AG04450 (cell line): ENCODE data around the gene PIM3. TPM values are rescaled to one million over a fixed set of nuclear protein-coding genes. Genes with fewer than 3 reads are reported as not detected.

Source experiments
- CTCF ChIA-PET: fragments of 300-600, 350-600 bp; formaldehyde crosslinking; extraction: SDS; loops from one replicate; lab custom pipeline; 2022; ENCODE audit warnings: antibody characterized with exemption, inconsistent platforms; lab: Charles Lee
- POLR2A ChIA-PET: fragments of 350-600 bp; formaldehyde crosslinking; extraction: SDS; loops from one replicate; lab custom pipeline; 2021; ENCODE audit warnings: antibody characterized with exemption, inconsistent platforms; lab: Yijun Ruan, JAX
- DNase-seq: peaks from one replicate; pipeline ENCODE4 v3.0.0-alpha.2; 2011; ENCODE audit warnings: low read depth, low spot score
- H3K27ac ChIP-seq: one replicate; pipeline ENCODE4 v1.5.1; 2012; ENCODE audit warnings: low read depth, low read length, control low read depth
- H3K27me3 ChIP-seq: one replicate; pipeline ENCODE4 v1.6.0; 2012; ENCODE audit warnings: low read length; ENCODE audit not compliant: control insufficient read depth, insufficient read depth
- H3K4me3 ChIP-seq: 2 replicates; pipeline ENCODE4 v1.5.1; 2011; ENCODE audit warnings: mild to moderate bottlenecking, low read depth, low read length, control low read depth
- H3K9me3 ChIP-seq: 2 replicates; pipeline ENCODE4 v1.5.1; 2012; ENCODE audit warnings: low read length; ENCODE audit not compliant: control insufficient read depth, insufficient read depth
- polyA plus RNA-seq: library from polyadenylated mRNA; depleted of rRNA; stranded (reverse); fragments of >200 nt; gene quantifications from 2 replicates; pipeline ENCODE4 v1.2.3, GENCODE V29; 2011
- TF ChIP-seq, protein P1 (sequence below): IDR thresholded peaks from 2 replicates; pipeline ENCODE4 v1.5.1; 2011; ENCODE audit warnings: low read depth, low read length, control low read depth, inconsistent platforms

Gene PIM3
- polyA plus RNA-seq, 1 experiment: 6.1 TPM

DNA sequence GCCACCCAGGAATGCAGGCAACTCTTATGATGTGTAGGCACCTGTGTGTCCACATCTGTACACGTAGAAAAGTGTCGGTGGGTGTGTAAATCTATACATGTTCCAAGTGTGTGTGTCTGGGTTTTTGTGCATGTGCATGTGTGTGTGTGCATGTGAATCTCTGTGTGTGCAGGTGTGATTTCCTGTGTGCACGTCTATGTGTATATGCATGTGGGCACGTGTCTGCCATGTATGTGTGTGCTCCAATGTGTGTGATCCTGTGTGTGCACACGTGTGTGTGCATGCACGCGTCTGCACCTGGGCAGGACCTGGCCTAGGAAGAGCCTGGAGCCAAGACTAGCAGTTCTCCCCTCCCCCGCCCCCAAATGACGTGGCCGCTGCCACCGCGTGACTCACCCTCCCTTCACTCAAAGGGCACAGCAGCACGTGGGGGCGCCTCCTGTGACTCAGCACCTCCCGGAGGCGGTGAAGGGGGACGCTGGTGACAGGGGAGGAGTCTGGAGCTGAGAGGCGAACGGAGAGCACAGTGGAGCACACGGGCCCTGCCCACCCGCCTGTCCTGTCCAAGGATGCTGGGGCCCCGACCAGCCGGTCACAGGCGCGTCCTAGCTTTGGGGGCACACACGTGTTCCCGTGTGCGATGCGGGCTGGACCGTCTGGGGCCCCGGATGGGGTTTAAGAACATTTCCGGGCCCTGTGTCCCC lies 10.1 kb downstream of the PIM3 start:
- Histone ChIP-seq H3K4me3 (peak overlapping the region; percentile 55), H3K27me3 (no peaks in the 10 kb centered on the region), H3K9me3 (peaks cover 3% of the 10 kb centered on the region; the same call in 1 of the 2 replicates), H3K27ac (peak overlapping the region; percentile 92)
- TF ChIP-seq, protein P1, sequence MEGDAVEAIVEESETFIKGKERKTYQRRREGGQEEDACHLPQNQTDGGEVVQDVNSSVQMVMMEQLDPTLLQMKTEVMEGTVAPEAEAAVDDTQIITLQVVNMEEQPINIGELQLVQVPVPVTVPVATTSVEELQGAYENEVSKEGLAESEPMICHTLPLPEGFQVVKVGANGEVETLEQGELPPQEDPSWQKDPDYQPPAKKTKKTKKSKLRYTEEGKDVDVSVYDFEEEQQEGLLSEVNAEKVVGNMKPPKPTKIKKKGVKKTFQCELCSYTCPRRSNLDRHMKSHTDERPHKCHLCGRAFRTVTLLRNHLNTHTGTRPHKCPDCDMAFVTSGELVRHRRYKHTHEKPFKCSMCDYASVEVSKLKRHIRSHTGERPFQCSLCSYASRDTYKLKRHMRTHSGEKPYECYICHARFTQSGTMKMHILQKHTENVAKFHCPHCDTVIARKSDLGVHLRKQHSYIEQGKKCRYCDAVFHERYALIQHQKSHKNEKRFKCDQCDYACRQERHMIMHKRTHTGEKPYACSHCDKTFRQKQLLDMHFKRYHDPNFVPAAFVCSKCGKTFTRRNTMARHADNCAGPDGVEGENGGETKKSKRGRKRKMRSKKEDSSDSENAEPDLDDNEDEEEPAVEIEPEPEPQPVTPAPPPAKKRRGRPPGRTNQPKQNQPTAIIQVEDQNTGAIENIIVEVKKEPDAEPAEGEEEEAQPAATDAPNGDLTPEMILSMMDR: no peak
- DNase-seq: peak; percentile 80
- ChIA-PET CTCF (no interaction called here), POLR2A (interaction anchor here (0.6 to 1.0 kb wide), 3 partner anchors 9 to 34 kb away, joined by 3 to 12 read pairs (median 4); no protein-coding TSS in a partner anchor)

DNA sequence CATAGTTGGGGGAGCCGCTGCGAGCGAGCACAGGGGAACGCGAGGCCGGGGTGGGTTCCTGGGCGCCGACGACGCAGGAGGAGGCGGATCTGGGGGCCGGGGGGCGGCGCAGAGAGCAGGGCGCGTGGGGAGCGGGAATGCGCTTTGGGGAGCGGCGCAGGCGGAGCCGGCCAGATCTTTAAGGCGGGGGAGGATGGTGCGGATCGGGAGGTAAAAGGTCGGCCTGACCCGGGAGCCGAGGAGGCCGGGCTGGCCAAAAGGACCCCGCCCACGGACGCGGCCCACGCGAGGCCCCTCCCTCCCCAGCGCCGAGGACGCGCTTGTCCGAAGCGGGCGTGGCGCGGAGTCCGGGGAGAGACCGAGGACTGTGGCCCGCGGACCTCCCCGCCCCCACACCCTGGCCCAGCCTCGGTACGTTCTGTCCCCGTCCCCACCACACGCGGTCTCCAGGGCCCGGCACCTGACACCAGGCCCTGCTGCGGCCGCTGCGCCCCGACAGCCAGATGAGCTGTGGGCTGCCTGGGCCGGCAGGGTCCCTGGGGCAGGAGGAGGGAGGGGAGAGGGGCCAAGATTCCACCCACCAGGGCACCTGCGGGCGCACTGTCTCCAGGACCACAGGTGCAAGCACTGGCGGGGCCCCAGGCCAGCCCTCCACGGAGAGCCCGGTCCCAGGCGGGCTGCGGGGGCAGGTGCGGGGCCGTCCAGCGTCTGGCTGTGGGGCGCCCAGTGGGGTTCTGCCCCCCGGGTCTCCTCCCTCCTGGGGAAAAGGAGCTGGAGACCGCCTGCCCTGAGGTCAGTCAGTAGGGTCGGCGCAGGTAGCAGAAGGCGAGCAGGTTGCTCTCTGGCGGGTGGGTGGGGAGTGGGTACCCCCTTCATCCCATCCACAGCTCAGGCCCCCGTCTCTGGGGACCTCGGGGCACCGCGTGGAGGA lies 10.9 kb downstream of the PIM3 start:
- CTCF ChIA-PET: no interaction called here
- POLR2A ChIA-PET: interaction anchor here (0.6 to 1.0 kb wide), 5 partner anchors 9 to 181 kb away, joined by 3 to 12 read pairs (median 4); no protein-coding TSS in a partner anchor
- TF ChIP-seq, protein P1: no peak
- H3K27ac ChIP-seq: peak overlapping the region; percentile 92
- peaks cover 3% of the 10 kb centered on the region; the same call in 1 of the 2 replicates for H3K9me3 ChIP-seq
- H3K4me3 ChIP-seq: peak overlapping the region; percentile 55
- H3K27me3 ChIP-seq: no peaks in the 10 kb centered on the region
- no peak for DNase-seq

DNA sequence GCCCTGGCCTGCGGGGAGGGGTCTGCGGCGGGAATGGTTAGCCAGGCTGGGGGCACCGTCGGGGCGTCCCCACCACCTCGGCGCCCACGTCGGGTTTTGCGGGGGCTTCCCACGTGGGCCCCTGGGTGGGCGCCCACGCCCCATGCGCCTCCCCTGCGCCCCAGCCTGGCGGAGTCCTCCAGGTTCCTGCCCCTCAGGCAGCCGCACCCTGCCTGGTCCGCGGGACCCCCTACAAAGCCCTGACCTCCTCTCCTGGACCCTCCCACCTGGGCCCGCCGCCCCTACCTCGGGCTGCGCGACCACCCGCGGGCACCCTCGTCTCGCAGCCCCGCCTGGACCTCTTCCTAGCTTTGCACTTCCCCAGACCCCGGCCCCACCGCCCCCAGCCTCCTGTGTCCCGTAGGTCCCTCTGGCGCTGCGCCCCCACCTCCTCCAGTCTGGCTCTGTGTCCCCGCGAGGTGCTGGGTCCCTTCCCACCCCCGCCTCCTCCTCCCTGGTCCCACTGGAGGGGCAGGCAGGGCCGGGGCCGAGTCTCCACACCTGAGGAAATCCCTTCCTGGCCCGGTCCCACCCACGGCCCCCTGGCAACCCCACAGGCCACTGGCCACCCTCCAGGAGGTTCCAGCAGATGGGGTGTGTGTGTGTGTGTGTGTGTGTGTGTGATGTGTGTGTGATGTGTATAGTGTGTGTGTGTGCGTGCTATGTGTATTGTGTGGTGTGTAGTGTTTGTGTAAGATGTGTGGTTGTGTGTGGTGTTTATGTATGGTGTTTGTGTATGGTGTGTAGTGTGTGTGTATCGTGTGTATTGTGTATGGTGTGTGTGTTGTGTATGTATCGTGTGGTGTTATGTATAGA lies 11.8 kb downstream of the PIM3 start:
- Histone ChIP-seq H3K27ac (no peak overlapping the region), H3K4me3 (peak overlapping the region; percentile 55; the same call in 1 of the 2 replicates), H3K27me3 (no peaks in the 10 kb centered on the region), H3K9me3 (peaks cover 3% of the 10 kb centered on the region; the same call in 1 of the 2 replicates)
- ChIA-PET CTCF (no interaction called here), POLR2A (interaction anchor here (0.7 kb wide), 2 partner anchors 10 to 180 kb away, joined by 3 to 6 read pairs; no protein-coding TSS in a partner anchor)
- DNase-seq: no peak
- TF ChIP-seq, protein P1: no peak

DNA sequence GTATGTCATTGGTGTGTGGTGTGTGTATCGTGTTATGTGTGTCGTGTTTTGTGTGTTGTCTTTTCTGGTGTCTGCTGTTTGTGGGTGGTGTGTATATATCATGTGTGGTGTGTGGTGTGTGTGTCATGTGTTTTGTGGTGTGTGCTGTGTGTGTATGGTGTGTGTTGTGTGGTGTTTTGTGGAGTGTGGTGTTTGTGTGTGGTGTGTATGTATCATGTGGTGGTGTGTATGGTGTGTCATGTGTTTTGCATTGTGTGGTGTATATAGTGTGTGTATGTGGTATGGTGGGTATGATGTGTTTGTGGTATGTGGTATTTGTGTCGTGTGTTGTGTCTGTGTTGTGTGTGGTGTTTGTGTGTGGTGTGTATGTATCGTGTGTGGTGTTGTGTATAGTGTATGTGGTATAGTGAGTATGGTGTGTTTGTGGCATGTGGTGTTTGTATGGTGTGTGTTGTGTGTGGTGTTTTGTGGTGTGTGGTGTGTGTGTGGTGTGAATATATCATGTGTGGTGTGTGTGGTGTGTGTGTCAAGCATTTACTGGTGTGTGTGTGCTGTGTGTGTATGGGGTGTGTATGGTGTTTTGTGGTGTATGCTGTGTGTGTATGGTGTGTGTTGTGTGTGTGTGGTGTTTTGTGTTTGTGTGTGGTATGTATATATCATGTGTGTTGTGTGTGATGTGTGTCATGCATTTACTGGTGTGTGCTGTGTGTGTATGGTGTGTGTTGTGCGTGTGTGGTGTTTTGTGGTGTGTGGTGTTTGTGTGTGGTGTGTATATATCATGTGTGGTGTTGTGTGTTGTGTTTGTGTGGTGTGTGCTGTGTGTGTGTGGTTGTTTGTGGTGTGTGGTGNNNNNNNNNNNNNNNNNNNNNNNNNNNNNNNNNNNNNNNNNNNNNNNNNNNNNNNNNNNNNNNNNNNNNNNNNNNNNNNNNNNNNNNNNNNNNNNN lies 12.7 kb downstream of the PIM3 start:
- H3K27me3 ChIP-seq: no peaks in the 10 kb centered on the region
- no peak overlapping the region for H3K4me3 ChIP-seq
- peaks cover 3% of the 10 kb centered on the region; the same call in 1 of the 2 replicates for H3K9me3 ChIP-seq
- ChIA-PET POLR2A (no interaction called here), CTCF (no interaction called here)
- TF ChIP-seq, protein P1: no peak
- H3K27ac ChIP-seq: no peak overlapping the region
- no peak for DNase-seq
